Measurements from ENCODE around the gene OXSR1.
A peak's percentile ranks its signal among the peaks of the same experiment; 100 is the strongest.
"Not testable (repeated sequence)": the region's sequence is repeated elsewhere in the genome, so short reads cannot be mapped to it uniquely, and the experiment has no call there.

Gene OXSR1

GRCh38 chr3:38130631-38131065 is 34.7 kb upstream of the OXSR1 start:
- no peak for DNase-seq (ENCODE audit: low read depth)
- H3K4me3 ChIP-seq (ENCODE audit: low read length), result no peak overlapping the region
- TF ChIP-seq CTCF (conservative IDR thresholded peaks at IDR 0.05; ENCODE audit: low read depth, low read length), result no peak

- peak; percentile 81 for TF ChIP-seq CTCF (conservative IDR thresholded peaks at IDR 0.05; ENCODE audit: low read depth, low read length)
- DNase-seq (ENCODE audit: low read depth), result no peak
- no peak overlapping the region for H3K4me3 ChIP-seq (ENCODE audit: low read length)
Measured at GRCh38 chr3:38131621-38132369, 33.5 kb upstream of the OXSR1 start.

GRCh38 chr3:38133209-38133556 is 32.2 kb upstream of the OXSR1 start:
- H3K4me3 ChIP-seq (ENCODE audit: low read length), result no peak overlapping the region
- no peak for DNase-seq (ENCODE audit: low read depth)
- TF ChIP-seq CTCF (conservative IDR thresholded peaks at IDR 0.05; ENCODE audit: low read depth, low read length), result no peak

GRCh38 chr3:38133557-38134405 is 31.6 kb upstream of the OXSR1 start:
- H3K4me3 ChIP-seq (ENCODE audit: low read length), result no peak overlapping the region
- no peak for DNase-seq (ENCODE audit: low read depth)
- TF ChIP-seq CTCF (conservative IDR thresholded peaks at IDR 0.05; ENCODE audit: low read depth, low read length), result no peak

- DNase-seq (ENCODE audit: low read depth); H3K4me3 ChIP-seq (ENCODE audit: low read length): not testable (repeated sequence)
Measured at GRCh38 chr3:38134517-38135143, 30.7 kb upstream of the OXSR1 start.

- H3K4me3 ChIP-seq (ENCODE audit: low read length), result peak overlapping the region; percentile 84
- DNase-seq (ENCODE audit: low read depth), result not testable (repeated sequence)
Measured at GRCh38 chr3:38135621-38136277, 29.6 kb upstream of the OXSR1 start.

- peak overlapping the region; percentile 84 for H3K4me3 ChIP-seq (ENCODE audit: low read length)
- TF ChIP-seq CTCF (conservative IDR thresholded peaks at IDR 0.05; ENCODE audit: low read depth, low read length), result no peak
- no peak for DNase-seq (ENCODE audit: low read depth)
Measured at GRCh38 chr3:38136393-38136776, 29.0 kb upstream of the OXSR1 start.

All from retinal pigment epithelial cell (primary cell).